RWPE1 (cell line): ENCODE measurements around the gene PHOSPHO1.

Source experiments
- CTCF ChIA-PET: fragments of 350-600 bp; sonication (Branson Sonifier 250); formaldehyde crosslinking; extraction: SDS; loops from one replicate; lab custom pipeline; 2021; lab: Yijun Ruan, JAX
- POLR2A ChIA-PET: fragments of 400-600 bp; formaldehyde crosslinking; extraction: SDS; loops from one replicate; lab custom pipeline; 2020; ENCODE audit warnings: antibody characterized with exemption; ENCODE audit not compliant: low non-redundant PET; lab: Yijun Ruan, JAX
- DNase-seq: peaks from one replicate; pipeline ENCODE4 v3.0.0; 2012; ENCODE audit warnings: low spot score
- H3K27ac ChIP-seq: fragments of 450-650 bp; 2 replicates; pipeline ENCODE4 v1.5.1; 2017
- TF ChIP-seq, protein P1 (sequence below): fragments of 450-650 bp; conservative IDR thresholded peaks from 2 replicates; pipeline ENCODE4 v1.5.1; 2017; ENCODE audit warnings: low read depth, mild to moderate bottlenecking

The PHOSPHO1 gene

DNA sequence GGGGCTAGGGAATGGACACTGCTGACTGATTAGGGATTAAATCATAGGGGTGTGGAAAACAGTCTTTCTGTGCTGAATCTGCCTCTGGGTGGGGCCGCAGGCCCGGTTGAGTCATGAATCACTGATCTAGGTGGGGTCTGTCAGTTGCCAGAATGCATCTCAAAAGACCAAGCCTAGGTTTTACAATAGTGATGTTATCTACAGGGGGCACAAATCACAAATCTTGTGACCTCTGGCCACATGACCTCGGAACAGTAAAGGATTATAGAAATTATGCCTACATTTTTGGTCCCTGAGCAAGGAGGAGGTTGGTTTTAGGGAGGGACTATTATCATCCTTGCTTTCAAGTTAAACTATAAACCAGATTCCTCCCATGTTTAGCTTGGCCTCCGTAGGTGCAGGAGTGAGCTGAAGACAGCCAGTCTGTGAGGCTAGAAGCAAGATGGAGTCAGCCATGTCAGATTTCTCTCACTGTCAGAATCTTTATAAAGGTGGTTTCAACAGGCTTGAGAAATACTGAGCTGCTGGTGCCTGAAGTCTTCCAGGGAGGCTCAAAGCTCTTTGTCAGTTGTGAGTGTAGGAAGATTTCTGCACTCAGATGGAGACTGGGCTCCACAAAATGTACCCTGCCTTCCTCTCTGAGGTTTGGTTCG is 33.1 kb downstream of the PHOSPHO1 start:
- CTCF ChIA-PET, result interaction anchor here (0.6 to 1.0 kb wide), 2 partner anchors 17 to 118 kb away, joined by 3 to 4 read pairs; no protein-coding TSS in a partner anchor
- POLR2A ChIA-PET, result no interaction called here
- no peak for DNase-seq

DNA sequence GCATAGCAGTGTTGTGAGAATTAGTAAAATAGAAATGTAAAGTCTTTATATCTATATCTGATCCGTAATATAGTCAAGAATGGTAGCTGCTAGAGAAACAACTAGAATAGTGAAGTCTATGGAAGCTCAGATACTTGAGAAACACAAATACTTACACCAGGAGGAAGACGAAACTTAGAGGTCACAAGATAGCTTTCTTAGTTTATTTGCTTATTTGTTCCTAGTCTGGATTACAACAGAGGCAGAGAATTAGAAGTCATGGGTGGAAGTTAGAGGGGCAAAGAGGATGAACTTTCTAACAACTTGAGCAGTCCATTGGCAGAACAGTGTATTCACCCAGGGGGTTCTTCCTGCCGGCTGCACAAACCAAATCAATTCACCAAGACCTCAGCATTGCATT is 34.1 kb downstream of the PHOSPHO1 start:
- TF ChIP-seq, protein P1, sequence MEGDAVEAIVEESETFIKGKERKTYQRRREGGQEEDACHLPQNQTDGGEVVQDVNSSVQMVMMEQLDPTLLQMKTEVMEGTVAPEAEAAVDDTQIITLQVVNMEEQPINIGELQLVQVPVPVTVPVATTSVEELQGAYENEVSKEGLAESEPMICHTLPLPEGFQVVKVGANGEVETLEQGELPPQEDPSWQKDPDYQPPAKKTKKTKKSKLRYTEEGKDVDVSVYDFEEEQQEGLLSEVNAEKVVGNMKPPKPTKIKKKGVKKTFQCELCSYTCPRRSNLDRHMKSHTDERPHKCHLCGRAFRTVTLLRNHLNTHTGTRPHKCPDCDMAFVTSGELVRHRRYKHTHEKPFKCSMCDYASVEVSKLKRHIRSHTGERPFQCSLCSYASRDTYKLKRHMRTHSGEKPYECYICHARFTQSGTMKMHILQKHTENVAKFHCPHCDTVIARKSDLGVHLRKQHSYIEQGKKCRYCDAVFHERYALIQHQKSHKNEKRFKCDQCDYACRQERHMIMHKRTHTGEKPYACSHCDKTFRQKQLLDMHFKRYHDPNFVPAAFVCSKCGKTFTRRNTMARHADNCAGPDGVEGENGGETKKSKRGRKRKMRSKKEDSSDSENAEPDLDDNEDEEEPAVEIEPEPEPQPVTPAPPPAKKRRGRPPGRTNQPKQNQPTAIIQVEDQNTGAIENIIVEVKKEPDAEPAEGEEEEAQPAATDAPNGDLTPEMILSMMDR, result no peak
- CTCF ChIA-PET, result no interaction called here
- POLR2A ChIA-PET, result no interaction called here
- no peak for DNase-seq
- H3K27ac ChIP-seq, result no peak overlapping the region

More for the DNA sequence above, 33.1 kb downstream of the PHOSPHO1 start:
- TF ChIP-seq, protein P1, result no peak
- H3K27ac ChIP-seq, result peak overlapping the region; percentile 56

DNA sequence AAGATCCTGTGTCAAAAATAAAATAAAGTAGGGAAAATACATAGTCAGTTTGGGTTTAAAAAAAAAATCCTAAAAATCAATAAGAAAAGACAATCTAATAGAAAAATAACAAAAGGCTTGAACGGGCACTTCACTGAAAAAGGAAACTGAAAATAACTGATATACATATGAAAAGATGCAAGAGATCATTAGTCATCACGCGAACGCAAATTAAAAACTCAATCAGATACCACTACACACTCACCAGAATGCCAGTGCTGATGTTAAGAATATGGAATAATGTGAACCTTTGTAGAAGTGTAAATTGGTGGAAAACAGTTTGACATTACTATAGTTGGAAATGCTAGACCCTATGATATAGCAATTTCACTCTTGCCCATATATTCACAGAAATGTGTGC is 34.8 kb downstream of the PHOSPHO1 start:
- H3K27ac ChIP-seq, result no peak overlapping the region
- TF ChIP-seq, protein P1, result no peak
- ChIA-PET CTCF (interaction anchor here (0.6 kb wide), 1 partner anchor 512 kb away, joined by 3 read pairs; the partner anchor contains the start of gene SLC35B1), POLR2A (no interaction called here)
- DNase-seq, result no peak

DNA sequence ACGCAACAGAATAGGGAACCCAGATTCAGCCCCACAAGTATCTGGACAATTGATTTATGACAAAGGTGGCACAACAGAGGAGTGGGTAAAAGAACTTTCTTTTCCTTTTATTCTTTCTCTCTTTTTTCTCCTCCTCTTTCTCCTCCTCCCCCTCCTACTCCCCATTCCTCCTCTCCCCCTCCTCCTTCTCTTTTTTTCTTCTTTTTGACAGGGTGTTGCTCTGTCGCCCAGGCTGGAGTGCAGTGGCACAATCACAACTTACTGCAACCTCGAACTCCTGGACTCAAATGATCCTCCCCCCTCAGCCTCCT is 36.3 kb downstream of the PHOSPHO1 start:
- H3K27ac ChIP-seq, result peak overlapping the region; percentile 99
- ChIA-PET POLR2A (interaction anchor here (0.7 kb wide), 1 partner anchor 138 kb away, joined by 4 read pairs; no protein-coding TSS in a partner anchor), CTCF (no interaction called here)
- TF ChIP-seq, protein P1, result no peak
- no peak for DNase-seq

DNA sequence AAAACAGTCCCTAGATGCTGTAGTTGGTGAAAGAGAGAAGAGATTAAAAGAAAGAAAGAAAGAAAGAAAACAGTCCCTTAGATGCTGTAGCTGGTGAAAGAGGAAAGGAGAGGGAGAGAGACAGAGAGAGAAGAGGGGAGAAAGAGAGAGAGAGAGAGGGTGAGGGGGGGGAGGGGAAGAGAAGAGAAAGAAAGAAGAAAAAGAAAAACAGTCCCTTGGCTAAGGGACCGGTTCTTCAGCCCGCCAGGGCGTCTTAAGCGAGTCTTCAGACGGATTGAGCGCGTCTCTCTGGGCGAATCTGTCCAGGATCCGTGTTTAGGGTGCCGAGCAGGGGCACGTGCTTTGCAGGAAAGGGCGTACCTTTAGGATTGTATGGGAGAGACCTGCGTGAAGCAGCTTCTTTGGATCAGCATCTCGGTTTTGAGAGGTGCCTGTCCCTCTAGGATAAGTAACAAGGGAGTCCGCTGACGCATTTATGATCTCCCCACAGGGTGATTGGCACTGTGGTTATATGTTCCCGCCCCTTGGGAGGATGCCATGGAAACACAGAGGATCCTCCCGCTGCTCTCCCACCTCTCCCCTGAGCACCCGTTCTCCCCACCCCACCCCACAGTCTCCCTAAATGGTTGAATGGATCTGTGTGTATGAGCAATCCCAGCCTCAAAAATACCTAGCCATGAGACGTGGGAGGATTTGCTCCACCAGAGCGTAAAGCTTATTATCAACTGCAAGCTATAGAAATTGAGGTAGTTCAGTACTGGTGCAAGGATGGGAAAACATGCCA is 36.9 kb downstream of the PHOSPHO1 start:
- H3K27ac ChIP-seq, result peak overlapping the region; percentile 99
- ChIA-PET POLR2A (interaction anchor here (0.7 kb wide), 1 partner anchor 138 kb away, joined by 4 read pairs; no protein-coding TSS in a partner anchor), CTCF (no interaction called here)
- DNase-seq, result peak; percentile 20
- TF ChIP-seq, protein P1, result no peak

DNA sequence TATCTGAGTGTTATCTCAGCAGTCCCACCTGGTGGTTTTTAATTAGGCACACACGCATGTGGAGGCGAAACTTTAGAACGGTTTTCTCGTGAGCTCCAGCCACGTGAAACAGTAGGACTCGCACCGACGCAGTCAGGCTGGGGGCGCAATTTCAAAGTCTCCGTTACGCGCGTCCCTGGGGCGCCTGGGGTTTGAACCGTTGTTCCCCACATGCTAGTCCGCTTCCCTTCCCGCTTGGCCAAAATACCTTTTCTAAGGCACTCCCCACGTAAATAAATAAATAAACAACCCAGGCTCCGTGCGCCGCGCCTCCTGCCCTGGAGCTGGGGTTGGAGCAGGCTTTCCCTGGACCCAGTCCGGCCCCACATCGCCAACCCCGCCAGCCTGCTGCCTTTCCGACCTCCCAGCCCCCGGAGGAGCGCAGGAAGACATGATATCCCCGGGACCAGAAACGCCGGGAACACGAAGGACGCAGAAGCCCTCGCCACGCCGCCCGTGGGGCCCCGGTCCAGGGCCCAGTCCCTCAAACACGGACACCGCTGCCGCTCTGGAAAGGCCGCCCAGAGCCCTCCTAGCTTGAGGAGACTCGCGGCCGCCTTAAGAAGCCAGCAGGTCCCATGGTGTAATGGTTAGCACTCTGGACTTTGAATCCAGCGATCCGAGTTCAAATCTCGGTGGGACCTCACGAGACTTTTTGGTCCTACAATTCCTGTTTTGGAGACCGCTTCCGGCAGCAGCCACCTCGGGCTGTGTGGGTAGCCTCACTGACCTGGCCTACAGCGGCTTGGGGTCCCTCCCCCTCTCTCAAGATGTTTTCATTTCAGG is 38.5 kb downstream of the PHOSPHO1 start:
- TF ChIP-seq, protein P1, result peak; percentile 49
- CTCF ChIA-PET, result interaction anchor here (0.7 to 2.3 kb wide), 6 partner anchors 12 to 300 kb away, joined by 3 to 7 read pairs (median 3); partner anchors contain the start of gene ATP5MC1
- peak; percentile 61 for DNase-seq
- peak overlapping the region; percentile 99 for H3K27ac ChIP-seq
- POLR2A ChIA-PET, result interaction anchor here (0.7 kb wide), 1 partner anchor 91 kb away, joined by 5 read pairs; no protein-coding TSS in a partner anchor
